Psoas muscle (tissue), 8 donors: Measurements from ENCODE around the gene CARD18. TPM values are rescaled to one million over a fixed set of nuclear protein-coding genes. Genes with fewer than 3 reads are reported as not detected.

Source experiments
- ATAC-seq, 4 donors: fragments of 200-7000 bp; cut with Tn5 transposase; one replicate each; pipeline ENCODE4 v1.9.1; 2020; ENCODE audit warnings: moderate library complexity in 3 of 4, mild to moderate bottlenecking in 2 of 4
- DNase-seq, 2 donors: peaks; one replicate each; pipeline ENCODE4 v3.0.0-alpha.2; 2020
- H3K27ac ChIP-seq: fragments of 200-600 bp; one replicate; pipeline ENCODE4 v1.8.0; 2022
- H3K27me3 ChIP-seq, 3 donors: fragments of 200-600 bp in 1 of 3; one replicate each; pipeline versions ENCODE4 v1.6.1 to v1.8.0; 2013 to 2022; ENCODE audit warnings: low read length in 2 of 3, mild to moderate bottlenecking in 2 of 3, moderate library complexity in 1 of 3; ENCODE audit not compliant: insufficient read depth in 3 of 3
- H3K36me3 ChIP-seq, 2 donors: fragments of 200-600 bp in 1 of 2; one replicate each; pipeline versions ENCODE4 v1.6.1 to v1.8.0; 2013 to 2022; ENCODE audit warnings: low read depth in 1 of 2, mild to moderate bottlenecking in 1 of 2, moderate library complexity in 1 of 2; ENCODE audit not compliant: insufficient read depth in 1 of 2
- H3K4me1 ChIP-seq: fragments of 200-600 bp; one replicate; pipeline ENCODE4 v1.8.0; 2022
- H3K4me3 ChIP-seq: fragments of 200-600 bp; one replicate; pipeline ENCODE4 v1.8.0; 2022; ENCODE audit warnings: mild to moderate bottlenecking
- H3K9me3 ChIP-seq: fragments of 200-600 bp; one replicate; pipeline ENCODE4 v1.8.0; 2022
- CTCF ChIP-seq: fragments of 200-600 bp; IDR thresholded peaks from one replicate; pipeline ENCODE4 v1.8.0; 2022; ENCODE audit warnings: antibody characterized with exemption
- WGBS, 3 donors: extraction: QIAGEN DNeasy Blood & Tissue Kit; methylation state at CpG; one replicate each; pipeline versions ENCODE4 v1.1.6 to v1.1.7; 2013; 5-methylcytosine and 5-hydroxymethylcytosine counted together
- intact Hi-C, 2 donors: fragments of 100-400 bp; cut with DNase I; formaldehyde crosslinking; loops; one replicate each; pipeline versions ENCODE4 v1.11.0 to v1.14.2; 2022
- polyA plus RNA-seq, 3 donors: library from polyadenylated mRNA; stranded (reverse); fragments of 200-250 nt; gene quantifications; one replicate each; pipeline ENCODE4 v1.2.3, GENCODE V29; 2013
- total RNA-seq, 4 donors: library from RNA; stranded (reverse); fragmentation: NEBNext Ultra II Directional in 2 of 4; extraction: Animal tissue kit (Norgen Biotek cat#: 25700) in 2 of 4; gene quantifications; one replicate each; pipeline versions ENCODE4 v1.2.1 to v1.2.4, GENCODE V29; 2021 to 2023
- donor health status: healthy with polysubstance abuse.
- donor health status: DM: no; HTN: no; CAD: no; lungs with moderate emphysema.
- donor health status: Bipolar disorder and iron deficiency.
- donor health status: healthy.
- donor health status: DM: yes; HTN: yes; CAD: no.
- donor health status: DM: no; HTN: no; CAD: no.
- donor health status: DM: no; HTN: no; CAD: no.
- donor health status: DM: yes; HTN: yes; CAD: no.

The CARD18 gene
- total and polyA plus RNA-seq, 7 donors: not detected

- WGBS, 3 donors: 88 to 90% (median 89%) methylated on average over 11 of the region's 11 CpGs
- Histone ChIP-seq H3K27me3 (no peaks in the 10 kb centered on the region), H3K9me3 (no peaks in the 10 kb centered on the region), H3K4me1 (no peaks in the 10 kb centered on the region), H3K4me3 (no peak overlapping the region), H3K36me3 (no peaks in the 10 kb centered on the region), H3K27ac (no peak overlapping the region)
- intact Hi-C loops: no loop called here
- no peak for TF ChIP-seq CTCF
- ATAC-seq (no peak), DNase-seq (no peak)
Observed at GRCh38 chr11:105153392-105153791, 13.8 kb upstream of the CARD18 start.

- WGBS, 3 donors: 67 to 77% (median 67%) methylated on average over 5 of the region's 5 CpGs
- TF ChIP-seq CTCF: no peak
- Histone ChIP-seq H3K27me3 (no peaks in the 10 kb centered on the region), H3K36me3 (no peaks in the 10 kb centered on the region), H3K27ac (no peak overlapping the region), H3K9me3 (no peaks in the 10 kb centered on the region), H3K4me1 (no peaks in the 10 kb centered on the region), H3K4me3 (no peak overlapping the region)
- DNase-seq (no peak), ATAC-seq (peak in 1 of 4 donors; percentile 39)
- intact Hi-C loops: no loop called here
Observed at GRCh38 chr11:105152560-105152959, 13.0 kb upstream of the CARD18 start.

- intact Hi-C loops: no loop called here
- Histone ChIP-seq H3K27me3 (no peaks in the 10 kb centered on the region), H3K36me3 (no peaks in the 10 kb centered on the region), H3K9me3 (no peaks in the 10 kb centered on the region), H3K27ac (no peak overlapping the region), H3K4me3 (no peak overlapping the region), H3K4me1 (no peaks in the 10 kb centered on the region)
- TF ChIP-seq CTCF: no peak
- no peak for DNase-seq
- ATAC-seq: no peak
- 90 to 96% (median 90%) methylated on average over 6 of the region's 6 CpGs for WGBS, 3 donors
Observed at GRCh38 chr11:105152021-105152512, 12.5 kb upstream of the CARD18 start.

GRCh38 chr11:105149477-105149876 is 9.9 kb upstream of the CARD18 start:
- Histone ChIP-seq H3K9me3 (no peaks in the 10 kb centered on the region), H3K27me3 (no peaks in the 10 kb centered on the region), H3K4me1 (no peaks in the 10 kb centered on the region), H3K36me3 (no peaks in the 10 kb centered on the region), H3K4me3 (no peak overlapping the region), H3K27ac (no peak overlapping the region)
- ATAC-seq (no peak), DNase-seq (no peak)
- intact Hi-C loops: no loop called here
- TF ChIP-seq CTCF: no peak

- WGBS, 3 donors: 88 to 95% (median 94%) methylated on average over 5 of the region's 5 CpGs
- DNase-seq (no peak), ATAC-seq (no peak)
- no peaks in the 10 kb centered on the region for H3K36me3 ChIP-seq
- intact Hi-C loops: no loop called here
- H3K27ac ChIP-seq: no peak overlapping the region
- no peak for TF ChIP-seq CTCF
- no peak overlapping the region for H3K4me3 ChIP-seq
- no peaks in the 10 kb centered on the region for H3K9me3 ChIP-seq
- no peaks in the 10 kb centered on the region for H3K4me1 ChIP-seq
- H3K27me3 ChIP-seq: no peaks in the 10 kb centered on the region
Observed at GRCh38 chr11:105148241-105148640, 8.7 kb upstream of the CARD18 start.
